ENCODE data around the gene HPN.

DNA sequence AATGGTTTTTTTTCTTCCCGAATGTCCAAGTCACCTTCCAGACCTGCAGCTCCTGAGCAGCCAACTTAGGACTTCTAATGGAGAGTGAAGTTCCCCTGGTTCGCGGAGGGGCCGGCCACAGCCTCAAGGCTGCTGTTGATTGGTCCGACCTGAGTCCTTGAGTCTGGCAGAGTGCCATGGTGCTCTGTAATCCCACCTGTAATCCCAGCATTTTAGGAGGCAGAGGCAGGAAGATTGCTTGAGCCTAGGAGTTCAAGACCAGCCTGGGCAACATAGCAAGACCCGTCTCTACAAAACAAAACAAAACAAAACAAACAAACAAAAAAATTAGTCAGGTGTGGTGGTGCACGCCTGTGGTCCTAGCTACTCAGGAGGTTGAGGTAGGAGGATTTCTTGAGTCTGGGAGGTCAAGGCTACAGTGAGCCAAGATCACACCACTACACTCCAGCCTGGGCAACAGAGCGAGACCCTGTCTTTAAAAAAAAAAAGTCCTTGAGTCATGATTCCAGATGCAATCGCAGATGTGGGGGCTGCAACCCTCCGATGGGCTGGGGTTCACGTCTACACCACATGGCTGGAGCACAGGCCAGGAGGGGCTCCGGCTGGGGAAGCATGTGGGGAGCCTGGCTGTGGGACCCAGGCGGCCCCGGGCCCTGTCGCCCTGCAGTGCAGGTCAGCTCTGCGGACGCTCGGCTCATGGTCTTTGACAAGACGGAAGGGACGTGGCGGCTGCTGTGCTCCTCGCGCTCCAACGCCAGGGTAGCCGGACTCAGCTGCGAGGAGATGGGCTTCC lies 17.7 kb downstream of the HPN start:
- TF ChIP-seq POLR2A (IDR thresholded peaks at IDR 0.05; ENCODE audit: low read depth, low read length) (no peak), POLR2AphosphoS5 (IDR thresholded peaks at IDR 0.05; ENCODE audit: low read depth, low read length) (no peak), SPI1 (IDR thresholded peaks at IDR 0.05; ENCODE audit: low read depth, low read length) (no peak), TAF1 (IDR thresholded peaks at IDR 0.05; ENCODE audit: low read depth, low read length) (no peak), PAX5 (IDR thresholded peaks at IDR 0.05; ENCODE audit: insufficient read depth, low read length, severe bottlenecking) (no peak), POU2F2 (IDR thresholded peaks at IDR 0.05; ENCODE audit: low read depth, low read length) (no peak)

Data from GM12891 (cell line).